Tibial nerve (tissue), 3 donors: ENCODE measurements around the gene MISP.

Experiments
- EP300 ChIP-seq, 2 donors: sonication (generic); formaldehyde crosslinking; IDR thresholded peaks; one replicate each; pipeline ENCODE4 v1.6.1; 2017; ENCODE audit warnings: antibody characterized with exemption in 2 of 2, mild to moderate bottlenecking in 1 of 2
- POLR2A ChIP-seq, 2 donors: fragments of 450-650 bp; IDR thresholded peaks; one replicate each; pipeline ENCODE4 v1.6.1; 2017; ENCODE audit warnings: antibody characterized with exemption in 2 of 2, mild to moderate bottlenecking in 2 of 2, moderate library complexity in 2 of 2

- TF ChIP-seq EP300 (IDR thresholded peaks at IDR 0.05), result no peak
- TF ChIP-seq POLR2A (IDR thresholded peaks at IDR 0.05), result no peak
These were observed 47.1 kb upstream of the MISP start for GRCh38 chr19:703651-704446.
